SK-N-SH treated with all-trans-retinoic acid at 6 μM for 48 hours (cell line): ENCODE measurements around the gene KCNH1.

Experiments used
- ATAC-seq: fragments of 200-7000 bp; cut with Tn5 transposase; 3 replicates; pipeline ENCODE4 v1.9.1; 2020; ENCODE audit warnings: mild to moderate bottlenecking, moderate library complexity
- ARNTL ChIP-seq: fragments of 450-650 bp; formaldehyde crosslinking; IDR thresholded peaks from 2 replicates; pipeline ENCODE4 v1.5.0; 2020; ENCODE audit warnings: low read depth, mild to moderate bottlenecking, moderate library complexity, borderline replicate concordance
- BACH2 ChIP-seq: fragments of 250-450 bp; sonication (Bioruptor Pico); IDR thresholded peaks from 2 replicates; pipeline ENCODE4 v1.9.0; 2021; ENCODE audit warnings: mild to moderate bottlenecking, borderline replicate concordance
- CSDC2 ChIP-seq: fragments of 250-450 bp; sonication (Bioruptor Pico); IDR thresholded peaks from 2 replicates; pipeline ENCODE4 v1.5.0; 2020; ENCODE audit warnings: mild to moderate bottlenecking, moderate library complexity
- ESRRG ChIP-seq: fragments of 250-450 bp; sonication (Bioruptor Pico); IDR thresholded peaks from 2 replicates; pipeline ENCODE4 v1.6.1; 2021; ENCODE audit warnings: mild to moderate bottlenecking
- GLIS3 ChIP-seq: fragments of 250-450 bp; sonication (Bioruptor Pico); IDR thresholded peaks from 2 replicates; pipeline ENCODE4 v1.5.0; 2020; ENCODE audit warnings: mild to moderate bottlenecking, moderate library complexity
- ISL1 ChIP-seq: fragments of 250-450 bp; sonication (Bioruptor Pico); IDR thresholded peaks from 2 replicates; pipeline ENCODE4 v2.1.2; 2022; ENCODE audit warnings: mild to moderate bottlenecking, moderate library complexity
- OSR1 ChIP-seq: fragments of 250-450 bp; sonication (Bioruptor Pico); IDR thresholded peaks from 2 replicates; pipeline ENCODE4 v1.8.0; 2022; ENCODE audit warnings: moderate library complexity, mild to moderate bottlenecking, inconsistent platforms
- PPARA ChIP-seq: fragments of 250-450 bp; sonication (Bioruptor Pico); IDR thresholded peaks from 2 replicates; pipeline ENCODE4 v1.5.0; 2020; ENCODE audit warnings: mild to moderate bottlenecking, borderline replicate concordance
- SNAI2 ChIP-seq: fragments of 250-450 bp; sonication (Bioruptor Pico); IDR thresholded peaks from 2 replicates; pipeline ENCODE4 v1.5.0; 2020; ENCODE audit warnings: mild to moderate bottlenecking, moderate library complexity
- TCF4 ChIP-seq: fragments of 250-450 bp; sonication (Bioruptor Pico); IDR thresholded peaks from 2 replicates; pipeline ENCODE4 v1.8.0; 2021; ENCODE audit warnings: mild to moderate bottlenecking, moderate library complexity, borderline replicate concordance
- TOX ChIP-seq: fragments of 250-450 bp; sonication (Bioruptor Pico); IDR thresholded peaks from 2 replicates; pipeline ENCODE4 v1.8.0; 2021; ENCODE audit warnings: mild to moderate bottlenecking, moderate library complexity, borderline replicate concordance
- ZC3H10 ChIP-seq: fragments of 250-450 bp; sonication (Bioruptor Pico); IDR thresholded peaks from 2 replicates; pipeline ENCODE4 v1.5.1; 2021; ENCODE audit warnings: mild to moderate bottlenecking, moderate library complexity
- ZFP3 ChIP-seq: fragments of 250-450 bp; sonication (Bioruptor Pico); IDR thresholded peaks from 2 replicates; pipeline ENCODE4 v1.5.0; 2020; ENCODE audit warnings: mild to moderate bottlenecking, moderate library complexity
- ZFP30 ChIP-seq: fragments of 450-650 bp; formaldehyde crosslinking; IDR thresholded peaks from 2 replicates; pipeline ENCODE4 v1.5.0; 2022; ENCODE audit warnings: mild to moderate bottlenecking, moderate library complexity
- ZNF70 ChIP-seq: fragments of 450-650 bp; formaldehyde crosslinking; IDR thresholded peaks from 2 replicates; pipeline ENCODE4 v1.5.0; 2020; ENCODE audit warnings: mild to moderate bottlenecking, moderate library complexity
- ZNF8 ChIP-seq: fragments of 450-650 bp; formaldehyde crosslinking; IDR thresholded peaks from 2 replicates; pipeline ENCODE4 v1.5.0; 2020; ENCODE audit warnings: mild to moderate bottlenecking, moderate library complexity
- TF ChIP-seq, protein P1 (sequence below): fragments of 250-450 bp; sonication (Bioruptor Pico); IDR thresholded peaks from 2 replicates; pipeline ENCODE4 v1.5.1; 2021; ENCODE audit warnings: mild to moderate bottlenecking, moderate library complexity
- TF ChIP-seq, protein P2 (sequence below): fragments of 250-450 bp; sonication (Bioruptor Pico); IDR thresholded peaks from 2 replicates; pipeline ENCODE4 v1.5.0; 2020; ENCODE audit warnings: mild to moderate bottlenecking, moderate library complexity
- TF ChIP-seq, protein P3 (sequence below): fragments of 250-450 bp; sonication (Bioruptor Pico); IDR thresholded peaks from 2 replicates; pipeline ENCODE4 v1.5.1; 2020; ENCODE audit warnings: low read depth, mild to moderate bottlenecking, moderate library complexity
- TF ChIP-seq, protein P4 (sequence below): fragments of 250-450 bp; sonication (Bioruptor Pico); IDR thresholded peaks from 2 replicates; pipeline ENCODE4 v1.8.0; 2021; ENCODE audit warnings: low read depth, mild to moderate bottlenecking, moderate library complexity, borderline replicate concordance
- TF ChIP-seq, protein P5 (sequence below): fragments of 250-450 bp; sonication (Bioruptor Pico); IDR thresholded peaks from 2 replicates; pipeline ENCODE4 v1.8.0; 2020; ENCODE audit warnings: mild to moderate bottlenecking, moderate library complexity, borderline replicate concordance

The KCNH1 gene

DNA sequence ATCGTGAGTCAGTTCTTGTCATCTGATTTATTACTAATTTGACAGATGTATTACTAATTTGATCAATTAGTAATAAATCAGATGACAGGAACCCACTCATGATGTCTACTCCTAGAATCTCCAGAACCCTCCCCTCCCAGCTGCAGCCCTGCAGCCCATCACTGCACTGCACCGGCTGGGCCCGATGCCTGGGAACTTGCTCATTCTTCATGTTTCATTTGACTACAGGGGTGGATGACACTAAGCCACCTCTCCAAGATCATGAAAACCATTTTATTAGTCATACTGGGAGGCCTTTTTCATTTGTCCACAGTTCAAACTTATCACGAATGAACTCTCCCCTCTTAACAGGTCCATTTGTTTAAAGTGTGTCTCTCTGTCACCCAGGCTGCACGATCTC is 41.0 kb downstream of the KCNH1 start:
- TF ChIP-seq ISL1 (CRISPR knock-in tag): peak; percentile 42; the same call in 1 of the 2 replicates
- no peak for TF ChIP-seq ARNTL
- no peak for ATAC-seq

DNA sequence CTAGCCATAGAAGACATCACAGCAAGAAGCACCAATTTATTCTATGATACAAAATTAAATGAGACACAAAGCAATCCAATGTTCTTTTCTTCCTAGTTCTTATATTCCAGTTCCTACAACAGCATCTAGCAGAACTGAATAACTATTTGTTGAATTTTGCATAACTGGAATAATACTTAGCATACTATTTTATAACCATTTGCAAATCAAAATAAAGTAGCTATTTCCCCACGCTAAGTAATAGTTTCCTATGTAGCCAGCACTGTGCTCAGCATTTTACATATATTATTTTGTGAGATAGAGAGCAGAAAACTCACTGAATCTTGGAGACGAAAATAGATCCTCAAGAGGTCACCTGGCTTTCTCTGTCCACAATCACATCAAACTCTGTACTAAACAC is 42.1 kb downstream of the KCNH1 start:
- TF ChIP-seq OSR1 (CRISPR knock-in tag) (no peak), PPARA (CRISPR knock-in tag) (no peak), ISL1 (CRISPR knock-in tag) (no peak)
- TF ChIP-seq, protein P1, sequence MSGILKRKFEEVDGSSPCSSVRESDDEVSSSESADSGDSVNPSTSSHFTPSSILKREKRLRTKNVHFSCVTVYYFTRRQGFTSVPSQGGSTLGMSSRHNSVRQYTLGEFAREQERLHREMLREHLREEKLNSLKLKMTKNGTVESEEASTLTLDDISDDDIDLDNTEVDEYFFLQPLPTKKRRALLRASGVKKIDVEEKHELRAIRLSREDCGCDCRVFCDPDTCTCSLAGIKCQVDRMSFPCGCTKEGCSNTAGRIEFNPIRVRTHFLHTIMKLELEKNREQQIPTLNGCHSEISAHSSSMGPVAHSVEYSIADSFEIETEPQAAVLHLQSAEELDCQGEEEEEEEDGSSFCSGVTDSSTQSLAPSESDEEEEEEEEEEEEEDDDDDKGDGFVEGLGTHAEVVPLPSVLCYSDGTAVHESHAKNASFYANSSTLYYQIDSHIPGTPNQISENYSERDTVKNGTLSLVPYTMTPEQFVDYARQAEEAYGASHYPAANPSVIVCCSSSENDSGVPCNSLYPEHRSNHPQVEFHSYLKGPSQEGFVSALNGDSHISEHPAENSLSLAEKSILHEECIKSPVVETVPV (CRISPR knock-in tag): no peak
- no peak for ATAC-seq

DNA sequence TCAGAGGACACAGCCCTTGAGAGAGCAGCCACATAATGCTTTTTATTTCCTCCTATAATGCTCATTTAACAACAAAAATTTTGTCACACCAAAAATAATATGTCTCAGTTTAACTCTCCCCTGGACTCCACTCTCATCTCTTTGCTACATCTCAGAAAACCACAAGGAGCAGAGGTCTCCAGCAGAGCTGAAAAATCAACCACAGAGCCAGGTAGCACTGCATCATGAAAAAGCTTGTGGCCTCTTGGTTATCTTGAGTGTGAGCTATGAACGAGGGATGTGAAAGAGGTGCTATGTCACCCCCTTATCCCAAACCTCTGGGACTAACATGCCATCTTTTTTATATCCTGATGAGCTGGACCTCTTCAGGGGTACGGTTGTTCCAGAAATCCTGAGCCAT is 44.4 kb downstream of the KCNH1 start:
- no peak for TF ChIP-seq SNAI2 (CRISPR knock-in tag)
- TF ChIP-seq, protein P2, sequence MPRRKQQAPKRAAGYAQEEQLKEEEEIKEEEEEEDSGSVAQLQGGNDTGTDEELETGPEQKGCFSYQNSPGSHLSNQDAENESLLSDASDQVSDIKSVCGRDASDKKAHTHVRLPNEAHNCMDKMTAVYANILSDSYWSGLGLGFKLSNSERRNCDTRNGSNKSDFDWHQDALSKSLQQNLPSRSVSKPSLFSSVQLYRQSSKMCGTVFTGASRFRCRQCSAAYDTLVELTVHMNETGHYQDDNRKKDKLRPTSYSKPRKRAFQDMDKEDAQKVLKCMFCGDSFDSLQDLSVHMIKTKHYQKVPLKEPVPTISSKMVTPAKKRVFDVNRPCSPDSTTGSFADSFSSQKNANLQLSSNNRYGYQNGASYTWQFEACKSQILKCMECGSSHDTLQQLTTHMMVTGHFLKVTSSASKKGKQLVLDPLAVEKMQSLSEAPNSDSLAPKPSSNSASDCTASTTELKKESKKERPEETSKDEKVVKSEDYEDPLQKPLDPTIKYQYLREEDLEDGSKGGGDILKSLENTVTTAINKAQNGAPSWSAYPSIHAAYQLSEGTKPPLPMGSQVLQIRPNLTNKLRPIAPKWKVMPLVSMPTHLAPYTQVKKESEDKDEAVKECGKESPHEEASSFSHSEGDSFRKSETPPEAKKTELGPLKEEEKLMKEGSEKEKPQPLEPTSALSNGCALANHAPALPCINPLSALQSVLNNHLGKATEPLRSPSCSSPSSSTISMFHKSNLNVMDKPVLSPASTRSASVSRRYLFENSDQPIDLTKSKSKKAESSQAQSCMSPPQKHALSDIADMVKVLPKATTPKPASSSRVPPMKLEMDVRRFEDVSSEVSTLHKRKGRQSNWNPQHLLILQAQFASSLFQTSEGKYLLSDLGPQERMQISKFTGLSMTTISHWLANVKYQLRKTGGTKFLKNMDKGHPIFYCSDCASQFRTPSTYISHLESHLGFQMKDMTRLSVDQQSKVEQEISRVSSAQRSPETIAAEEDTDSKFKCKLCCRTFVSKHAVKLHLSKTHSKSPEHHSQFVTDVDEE: no peak
- no peak for TF ChIP-seq ZFP3 (CRISPR knock-in tag)
- no peak for TF ChIP-seq GLIS3
- TF ChIP-seq, protein P3, sequence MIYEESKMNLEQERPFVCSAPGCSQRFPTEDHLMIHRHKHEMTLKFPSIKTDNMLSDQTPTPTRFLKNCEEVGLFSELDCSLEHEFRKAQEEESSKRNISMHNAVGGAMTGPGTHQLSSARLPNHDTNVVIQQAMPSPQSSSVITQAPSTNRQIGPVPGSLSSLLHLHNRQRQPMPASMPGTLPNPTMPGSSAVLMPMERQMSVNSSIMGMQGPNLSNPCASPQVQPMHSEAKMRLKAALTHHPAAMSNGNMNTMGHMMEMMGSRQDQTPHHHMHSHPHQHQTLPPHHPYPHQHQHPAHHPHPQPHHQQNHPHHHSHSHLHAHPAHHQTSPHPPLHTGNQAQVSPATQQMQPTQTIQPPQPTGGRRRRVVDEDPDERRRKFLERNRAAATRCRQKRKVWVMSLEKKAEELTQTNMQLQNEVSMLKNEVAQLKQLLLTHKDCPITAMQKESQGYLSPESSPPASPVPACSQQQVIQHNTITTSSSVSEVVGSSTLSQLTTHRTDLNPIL (CRISPR knock-in tag): no peak
- TF ChIP-seq ARNTL: no peak
- TF ChIP-seq BACH2 (CRISPR knock-in tag): no peak
- no peak for TF ChIP-seq TCF4 (CRISPR knock-in tag)
- no peak for TF ChIP-seq ZNF8 (CRISPR knock-in tag)
- TF ChIP-seq, protein P4, sequence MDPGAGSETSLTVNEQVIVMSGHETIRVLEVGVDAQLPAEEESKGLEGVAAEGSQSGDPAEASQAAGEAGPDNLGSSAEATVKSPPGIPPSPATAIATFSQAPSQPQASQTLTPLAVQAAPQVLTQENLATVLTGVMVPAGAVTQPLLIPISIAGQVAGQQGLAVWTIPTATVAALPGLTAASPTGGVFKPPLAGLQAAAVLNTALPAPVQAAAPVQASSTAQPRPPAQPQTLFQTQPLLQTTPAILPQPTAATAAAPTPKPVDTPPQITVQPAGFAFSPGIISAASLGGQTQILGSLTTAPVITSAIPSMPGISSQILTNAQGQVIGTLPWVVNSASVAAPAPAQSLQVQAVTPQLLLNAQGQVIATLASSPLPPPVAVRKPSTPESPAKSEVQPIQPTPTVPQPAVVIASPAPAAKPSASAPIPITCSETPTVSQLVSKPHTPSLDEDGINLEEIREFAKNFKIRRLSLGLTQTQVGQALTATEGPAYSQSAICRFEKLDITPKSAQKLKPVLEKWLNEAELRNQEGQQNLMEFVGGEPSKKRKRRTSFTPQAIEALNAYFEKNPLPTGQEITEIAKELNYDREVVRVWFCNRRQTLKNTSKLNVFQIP (CRISPR knock-in tag): no peak
- no peak for TF ChIP-seq ZFP30 (CRISPR knock-in tag)
- no peak for TF ChIP-seq ZNF70 (CRISPR knock-in tag)
- no peak for TF ChIP-seq TOX (CRISPR knock-in tag)
- no peak for TF ChIP-seq ZC3H10
- TF ChIP-seq, protein P5, sequence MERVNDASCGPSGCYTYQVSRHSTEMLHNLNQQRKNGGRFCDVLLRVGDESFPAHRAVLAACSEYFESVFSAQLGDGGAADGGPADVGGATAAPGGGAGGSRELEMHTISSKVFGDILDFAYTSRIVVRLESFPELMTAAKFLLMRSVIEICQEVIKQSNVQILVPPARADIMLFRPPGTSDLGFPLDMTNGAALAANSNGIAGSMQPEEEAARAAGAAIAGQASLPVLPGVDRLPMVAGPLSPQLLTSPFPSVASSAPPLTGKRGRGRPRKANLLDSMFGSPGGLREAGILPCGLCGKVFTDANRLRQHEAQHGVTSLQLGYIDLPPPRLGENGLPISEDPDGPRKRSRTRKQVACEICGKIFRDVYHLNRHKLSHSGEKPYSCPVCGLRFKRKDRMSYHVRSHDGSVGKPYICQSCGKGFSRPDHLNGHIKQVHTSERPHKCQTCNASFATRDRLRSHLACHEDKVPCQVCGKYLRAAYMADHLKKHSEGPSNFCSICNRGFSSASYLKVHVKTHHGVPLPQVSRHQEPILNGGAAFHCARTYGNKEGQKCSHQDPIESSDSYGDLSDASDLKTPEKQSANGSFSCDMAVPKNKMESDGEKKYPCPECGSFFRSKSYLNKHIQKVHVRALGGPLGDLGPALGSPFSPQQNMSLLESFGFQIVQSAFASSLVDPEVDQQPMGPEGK (CRISPR knock-in tag): no peak
- no peak for TF ChIP-seq PPARA (CRISPR knock-in tag)
- no peak for TF ChIP-seq CSDC2
- ATAC-seq: no peak

DNA sequence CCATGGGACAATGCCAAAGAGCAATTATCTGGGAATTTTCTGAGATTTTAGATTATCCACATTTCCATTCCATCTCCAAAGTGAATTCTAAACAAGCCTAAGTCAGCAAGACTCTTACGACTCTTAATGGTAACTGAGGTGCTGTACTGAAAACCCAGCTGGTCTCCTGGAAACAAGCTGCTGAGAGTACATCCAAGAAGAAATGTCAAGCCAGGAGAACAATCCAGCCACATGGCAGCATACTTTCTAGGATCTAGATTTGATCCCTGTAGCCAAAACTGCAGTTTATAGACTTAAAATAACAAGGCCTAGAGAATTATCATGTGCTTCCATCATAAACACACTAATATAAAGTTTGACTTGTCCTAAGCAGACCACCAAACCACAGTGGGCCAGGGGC is 45.8 kb downstream of the KCNH1 start:
- TF ChIP-seq ZFP3 (CRISPR knock-in tag): no peak
- TF ChIP-seq, protein P1 (CRISPR knock-in tag): no peak
- no peak for TF ChIP-seq ZNF8 (CRISPR knock-in tag)
- no peak for TF ChIP-seq TOX (CRISPR knock-in tag)
- no peak for TF ChIP-seq OSR1 (CRISPR knock-in tag)
- no peak for TF ChIP-seq ARNTL
- TF ChIP-seq ZC3H10: no peak
- no peak for TF ChIP-seq ESRRG (CRISPR knock-in tag)
- TF ChIP-seq TCF4 (CRISPR knock-in tag): no peak
- TF ChIP-seq PPARA (CRISPR knock-in tag): no peak
- TF ChIP-seq, protein P4 (CRISPR knock-in tag): no peak
- TF ChIP-seq GLIS3: no peak
- ATAC-seq: no peak
